Psoas muscle (tissue), 8 donors: ENCODE results near the gene FZD2. TPM values are rescaled to one million over a fixed set of nuclear protein-coding genes. Genes with fewer than 3 reads are reported as not detected.

Experiments used
- ATAC-seq, 4 donors: fragments of 200-7000 bp; cut with Tn5 transposase; one replicate each; pipeline ENCODE4 v1.9.1; 2020; ENCODE audit warnings: moderate library complexity in 3 of 4, mild to moderate bottlenecking in 2 of 4
- DNase-seq, 2 donors: peaks; one replicate each; pipeline ENCODE4 v3.0.0-alpha.2; 2020
- H3K27ac ChIP-seq: fragments of 200-600 bp; one replicate; pipeline ENCODE4 v1.8.0; 2022
- H3K27me3 ChIP-seq, 3 donors: fragments of 200-600 bp in 1 of 3; one replicate each; pipeline versions ENCODE4 v1.6.1 to v1.8.0; 2013 to 2022; ENCODE audit warnings: low read length in 2 of 3, mild to moderate bottlenecking in 2 of 3, moderate library complexity in 1 of 3; ENCODE audit not compliant: insufficient read depth in 3 of 3
- H3K36me3 ChIP-seq, 2 donors: fragments of 200-600 bp in 1 of 2; one replicate each; pipeline versions ENCODE4 v1.6.1 to v1.8.0; 2013 to 2022; ENCODE audit warnings: low read depth in 1 of 2, mild to moderate bottlenecking in 1 of 2, moderate library complexity in 1 of 2; ENCODE audit not compliant: insufficient read depth in 1 of 2
- H3K4me1 ChIP-seq: fragments of 200-600 bp; one replicate; pipeline ENCODE4 v1.8.0; 2022
- H3K4me3 ChIP-seq: fragments of 200-600 bp; one replicate; pipeline ENCODE4 v1.8.0; 2022; ENCODE audit warnings: mild to moderate bottlenecking
- H3K9me3 ChIP-seq: fragments of 200-600 bp; one replicate; pipeline ENCODE4 v1.8.0; 2022
- WGBS, 3 donors: extraction: QIAGEN DNeasy Blood & Tissue Kit; methylation state at CpG; one replicate each; pipeline versions ENCODE4 v1.1.6 to v1.1.7; 2013; 5-methylcytosine and 5-hydroxymethylcytosine counted together
- intact Hi-C, 2 donors: fragments of 100-400 bp; cut with DNase I; formaldehyde crosslinking; loops; one replicate each; pipeline versions ENCODE4 v1.11.0 to v1.14.2; 2022
- polyA plus RNA-seq, 3 donors: library from polyadenylated mRNA; stranded (reverse); fragments of 200-250 nt; gene quantifications; one replicate each; pipeline ENCODE4 v1.2.3, GENCODE V29; 2013
- total RNA-seq, 4 donors: library from RNA; stranded (reverse); fragmentation: NEBNext Ultra II Directional in 2 of 4; extraction: Animal tissue kit (Norgen Biotek cat#: 25700) in 2 of 4; gene quantifications; one replicate each; pipeline versions ENCODE4 v1.2.1 to v1.2.4, GENCODE V29; 2021 to 2023
- TF ChIP-seq, protein P1 (sequence below): fragments of 200-600 bp; IDR thresholded peaks from one replicate; pipeline ENCODE4 v1.8.0; 2022; ENCODE audit warnings: antibody characterized with exemption
- donor health status: healthy with polysubstance abuse.
- donor health status: DM: no; HTN: no; CAD: no; lungs with moderate emphysema.
- donor health status: Bipolar disorder and iron deficiency.
- donor health status: healthy.
- donor health status: DM: yes; HTN: yes; CAD: no.
- donor health status: DM: no; HTN: no; CAD: no.
- donor health status: DM: no; HTN: no; CAD: no.
- donor health status: DM: yes; HTN: yes; CAD: no.

Gene FZD2
- total and polyA plus RNA-seq, 7 donors, result 0.13 to 0.61 (median 0.32) TPM

DNA sequence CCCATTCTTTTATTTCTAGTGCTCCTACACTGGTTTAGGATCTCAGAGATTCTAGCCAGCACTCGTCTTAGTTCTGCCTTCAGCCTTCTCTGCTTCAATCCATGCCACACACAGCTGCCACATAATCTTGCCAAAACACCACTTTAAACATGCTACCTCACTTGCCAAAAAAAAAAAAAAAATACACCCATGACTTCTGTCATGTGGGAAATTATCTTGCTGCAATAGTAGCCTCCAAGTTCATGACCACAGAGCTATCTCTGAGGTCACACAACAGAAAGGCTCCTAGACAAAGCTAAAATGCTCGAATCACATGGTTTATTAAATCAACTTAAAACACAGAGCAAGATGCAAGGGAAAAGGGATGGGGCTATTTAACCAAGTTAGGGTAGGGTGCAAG lies 18.1 kb downstream of the FZD2 start:
- 16 to 36% (median 19%) methylated on average over 2 of the region's 2 CpGs for WGBS, 3 donors
- H3K27me3 ChIP-seq, result peaks cover 0 to 29% (median 0%) of the 10 kb centered on the region in 3 donors
- no peak overlapping the region for H3K27ac ChIP-seq
- ATAC-seq, result no peak
- H3K4me1 ChIP-seq, result no peaks in the 10 kb centered on the region
- TF ChIP-seq, protein P1, sequence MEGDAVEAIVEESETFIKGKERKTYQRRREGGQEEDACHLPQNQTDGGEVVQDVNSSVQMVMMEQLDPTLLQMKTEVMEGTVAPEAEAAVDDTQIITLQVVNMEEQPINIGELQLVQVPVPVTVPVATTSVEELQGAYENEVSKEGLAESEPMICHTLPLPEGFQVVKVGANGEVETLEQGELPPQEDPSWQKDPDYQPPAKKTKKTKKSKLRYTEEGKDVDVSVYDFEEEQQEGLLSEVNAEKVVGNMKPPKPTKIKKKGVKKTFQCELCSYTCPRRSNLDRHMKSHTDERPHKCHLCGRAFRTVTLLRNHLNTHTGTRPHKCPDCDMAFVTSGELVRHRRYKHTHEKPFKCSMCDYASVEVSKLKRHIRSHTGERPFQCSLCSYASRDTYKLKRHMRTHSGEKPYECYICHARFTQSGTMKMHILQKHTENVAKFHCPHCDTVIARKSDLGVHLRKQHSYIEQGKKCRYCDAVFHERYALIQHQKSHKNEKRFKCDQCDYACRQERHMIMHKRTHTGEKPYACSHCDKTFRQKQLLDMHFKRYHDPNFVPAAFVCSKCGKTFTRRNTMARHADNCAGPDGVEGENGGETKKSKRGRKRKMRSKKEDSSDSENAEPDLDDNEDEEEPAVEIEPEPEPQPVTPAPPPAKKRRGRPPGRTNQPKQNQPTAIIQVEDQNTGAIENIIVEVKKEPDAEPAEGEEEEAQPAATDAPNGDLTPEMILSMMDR, result no peak
- no peak overlapping the region for H3K4me3 ChIP-seq
- H3K36me3 ChIP-seq, result no peaks in the 10 kb centered on the region
- intact Hi-C loops, result no loop called here
- H3K9me3 ChIP-seq, result no peaks in the 10 kb centered on the region
- DNase-seq, result no peak

DNA sequence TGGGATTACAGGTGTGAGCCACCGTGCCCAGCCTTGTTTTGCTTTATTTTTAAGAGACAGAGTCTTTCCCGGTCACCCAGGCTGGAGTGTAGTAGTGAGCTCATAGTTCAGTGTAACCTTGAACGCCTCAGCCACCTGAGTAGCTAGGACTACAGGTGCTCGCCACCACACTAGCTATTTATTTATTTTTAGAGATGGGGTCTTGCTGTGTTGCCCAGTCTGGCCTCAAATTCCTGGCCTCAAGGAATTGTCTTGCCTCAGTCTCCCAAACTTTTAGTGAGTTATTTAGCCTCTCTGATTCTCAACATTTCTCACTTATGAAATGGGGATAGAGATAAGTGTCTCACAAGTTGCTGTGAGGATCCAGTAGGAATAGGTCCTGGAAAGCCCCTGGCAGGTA lies 21.7 kb downstream of the FZD2 start:
- TF ChIP-seq, protein P1, result no peak
- Histone ChIP-seq H3K9me3 (no peaks in the 10 kb centered on the region), H3K27me3 (peaks cover 0 to 31% (median 0%) of the 10 kb centered on the region in 3 donors), H3K27ac (no peak overlapping the region), H3K4me3 (no peak overlapping the region), H3K36me3 (no peaks in the 10 kb centered on the region), H3K4me1 (no peaks in the 10 kb centered on the region)
- no peak for ATAC-seq
- DNase-seq, result no peak
- intact Hi-C loops, result no loop called here
- WGBS, 3 donors, result 62 to 78% (median 70%) methylated on average over 4 of the region's 4 CpGs

DNA sequence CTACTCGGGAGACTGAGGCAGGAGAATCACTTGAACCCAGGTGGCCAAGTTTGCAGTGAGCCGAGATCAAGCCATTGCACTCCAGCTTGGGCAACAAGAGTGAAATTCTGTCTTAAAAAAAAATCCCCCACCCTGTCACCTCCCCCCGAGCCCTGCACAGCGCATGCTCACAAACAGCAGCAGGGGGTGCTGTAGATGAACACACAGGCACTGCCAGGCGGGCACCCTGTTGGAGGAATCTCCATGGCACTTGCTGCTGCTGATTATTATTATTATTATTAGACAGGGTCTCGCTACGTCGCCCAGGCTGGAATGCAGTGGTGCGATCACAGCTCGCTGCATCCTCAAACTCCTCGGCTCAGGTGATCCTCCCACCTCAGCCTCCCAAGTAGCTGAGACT lies 24.6 kb downstream of the FZD2 start:
- no peak for DNase-seq
- intact Hi-C loops, result no loop called here
- Histone ChIP-seq H3K9me3 (no peaks in the 10 kb centered on the region), H3K36me3 (no peaks in the 10 kb centered on the region), H3K4me3 (no peak overlapping the region), H3K27ac (no peak overlapping the region), H3K27me3 (peaks cover 0 to 24% (median 0%) of the 10 kb centered on the region in 3 donors), H3K4me1 (no peaks in the 10 kb centered on the region)
- no peak for ATAC-seq
- WGBS, 3 donors, result 75 to 81% (median 75%) methylated on average over 11 of the region's 11 CpGs
- TF ChIP-seq, protein P1, result no peak

DNA sequence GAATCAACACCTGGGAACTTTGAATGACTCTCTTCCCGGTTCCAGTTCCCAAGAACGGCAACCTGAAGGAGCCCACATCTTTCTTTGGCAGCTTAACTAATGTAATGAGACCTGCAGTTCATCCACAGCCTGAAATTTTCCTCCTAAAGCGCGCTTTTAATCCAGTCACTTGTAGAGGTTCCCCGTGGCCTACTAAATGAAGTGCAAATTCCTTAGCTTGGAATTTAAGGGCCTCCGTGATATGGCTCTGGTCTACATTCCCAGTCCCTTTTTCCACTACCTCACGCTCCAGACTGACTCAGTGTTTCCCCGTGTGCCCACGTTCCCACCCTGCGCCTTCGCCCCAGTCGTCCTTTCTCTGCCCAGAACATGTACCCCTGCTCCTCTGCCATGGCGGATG lies 27.2 kb downstream of the FZD2 start:
- H3K4me3 ChIP-seq, result no peak overlapping the region
- WGBS, 3 donors, result 78 to 85% (median 82%) methylated on average over 13 of the region's 13 CpGs
- no peaks in the 10 kb centered on the region for H3K36me3 ChIP-seq
- TF ChIP-seq, protein P1, result no peak
- intact Hi-C loops, result no loop called here
- H3K9me3 ChIP-seq, result no peaks in the 10 kb centered on the region
- H3K27me3 ChIP-seq, result peaks cover 0 to 18% (median 0%) of the 10 kb centered on the region in 3 donors
- DNase-seq (no peak), ATAC-seq (no peak)
- H3K4me1 ChIP-seq, result no peaks in the 10 kb centered on the region
- no peak overlapping the region for H3K27ac ChIP-seq

DNA sequence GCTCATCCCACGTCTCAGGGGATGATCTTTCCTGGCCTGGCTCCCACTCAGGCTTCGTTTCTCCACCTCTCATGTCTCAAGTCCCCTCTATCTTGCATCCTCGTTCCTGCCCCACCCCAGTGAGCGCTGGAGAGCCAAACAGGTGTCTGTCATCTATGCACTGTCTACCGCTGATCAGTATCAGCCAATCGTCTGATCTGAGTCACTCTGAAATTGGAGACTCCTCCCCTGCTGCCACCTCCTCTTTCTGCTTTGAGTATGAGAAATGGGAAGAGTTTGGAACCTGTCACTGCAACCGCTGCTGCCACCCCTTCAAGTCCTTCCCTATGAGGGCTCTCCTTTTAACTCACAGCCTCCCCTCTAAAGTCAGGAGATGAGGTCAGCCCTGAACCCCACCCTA lies 28.0 kb downstream of the FZD2 start:
- TF ChIP-seq, protein P1, result no peak
- no peaks in the 10 kb centered on the region for H3K9me3 ChIP-seq
- no peaks in the 10 kb centered on the region for H3K4me1 ChIP-seq
- peaks cover 0 to 11% (median 0%) of the 10 kb centered on the region in 3 donors for H3K27me3 ChIP-seq
- 45 to 53% (median 49%) methylated on average over 7 of the region's 7 CpGs for WGBS, 3 donors
- DNase-seq, result no peak
- ATAC-seq, result no peak
- H3K36me3 ChIP-seq, result no peaks in the 10 kb centered on the region
- H3K27ac ChIP-seq, result no peak overlapping the region
- intact Hi-C loops, result no loop called here
- no peak overlapping the region for H3K4me3 ChIP-seq
